ENCODE results near the gene ZNF732.

DNA sequence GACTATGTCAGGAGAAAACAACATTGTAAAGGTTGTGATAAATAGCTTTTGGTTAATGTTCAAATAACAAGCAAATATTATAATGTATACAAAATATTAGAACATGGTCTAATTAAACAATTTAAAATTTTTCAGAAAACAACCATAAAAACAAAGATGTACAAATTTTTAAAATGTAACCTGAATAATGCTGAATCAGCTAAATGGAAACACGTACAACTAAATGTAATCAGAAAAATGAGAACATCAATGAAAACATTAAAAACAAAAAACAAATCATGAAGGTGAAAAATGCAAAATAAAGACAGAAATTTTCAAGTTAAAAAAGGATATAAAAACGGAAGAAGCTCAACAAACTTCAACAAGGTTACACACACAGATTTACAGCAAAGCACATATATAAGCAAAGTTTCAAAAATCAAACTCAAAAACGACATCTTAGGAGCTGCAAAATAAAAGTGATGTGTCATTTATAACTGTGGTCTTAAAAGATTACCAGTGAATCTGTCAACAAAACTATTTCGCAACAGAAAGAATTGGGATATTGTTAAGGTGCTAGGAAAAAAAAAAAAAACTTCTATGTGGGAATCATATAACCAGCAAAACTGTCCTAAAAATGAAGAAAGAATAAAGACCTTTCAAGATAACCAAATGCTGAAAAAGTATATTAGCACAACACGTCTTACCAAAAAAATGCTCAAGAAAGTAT lies 31.8 kb downstream of the ZNF732 start:
- TF ChIP-seq, protein P1, sequence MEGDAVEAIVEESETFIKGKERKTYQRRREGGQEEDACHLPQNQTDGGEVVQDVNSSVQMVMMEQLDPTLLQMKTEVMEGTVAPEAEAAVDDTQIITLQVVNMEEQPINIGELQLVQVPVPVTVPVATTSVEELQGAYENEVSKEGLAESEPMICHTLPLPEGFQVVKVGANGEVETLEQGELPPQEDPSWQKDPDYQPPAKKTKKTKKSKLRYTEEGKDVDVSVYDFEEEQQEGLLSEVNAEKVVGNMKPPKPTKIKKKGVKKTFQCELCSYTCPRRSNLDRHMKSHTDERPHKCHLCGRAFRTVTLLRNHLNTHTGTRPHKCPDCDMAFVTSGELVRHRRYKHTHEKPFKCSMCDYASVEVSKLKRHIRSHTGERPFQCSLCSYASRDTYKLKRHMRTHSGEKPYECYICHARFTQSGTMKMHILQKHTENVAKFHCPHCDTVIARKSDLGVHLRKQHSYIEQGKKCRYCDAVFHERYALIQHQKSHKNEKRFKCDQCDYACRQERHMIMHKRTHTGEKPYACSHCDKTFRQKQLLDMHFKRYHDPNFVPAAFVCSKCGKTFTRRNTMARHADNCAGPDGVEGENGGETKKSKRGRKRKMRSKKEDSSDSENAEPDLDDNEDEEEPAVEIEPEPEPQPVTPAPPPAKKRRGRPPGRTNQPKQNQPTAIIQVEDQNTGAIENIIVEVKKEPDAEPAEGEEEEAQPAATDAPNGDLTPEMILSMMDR (IDR thresholded peaks at IDR 0.05), result no peak
- TF ChIP-seq POLR2A (IDR thresholded peaks at IDR 0.05), result no peak
